Heart left ventricle (tissue), 16 donors: ENCODE results near the gene ANXA5. TPM values are rescaled to one million over a fixed set of nuclear protein-coding genes. Genes with fewer than 3 reads are reported as not detected.

Experiments used
- ATAC-seq, 4 donors: fragments of 200-7000 bp; cut with Tn5 transposase; one replicate each; pipeline ENCODE4 v1.9.1; 2020 to 2022; ENCODE audit warnings: moderate library complexity in 4 of 4, mild to moderate bottlenecking in 3 of 4, moderate number of reproducible peaks in 1 of 4
- DNase-seq, 5 donors: peaks; one replicate each; pipeline ENCODE4 v3.0.0-alpha.2; 2020
- H3K27ac ChIP-seq, 12 donors: fragments of 200-600 bp; sonication (generic) in 4 of 12; one replicate each; pipeline versions ENCODE4 v1.5.0 to v1.8.0; 2016 to 2022; ENCODE audit warnings: mild to moderate bottlenecking in 2 of 12
- H3K27me3 ChIP-seq, 9 donors: fragments of 200-600 bp; sonication (generic) in 2 of 9; one replicate each; pipeline versions ENCODE4 v1.5.1 to v1.8.0; 2016 to 2022; ENCODE audit warnings: mild to moderate bottlenecking in 3 of 9
- H3K36me3 ChIP-seq, 9 donors: fragments of 200-600 bp; sonication (generic) in 2 of 9; one replicate each; pipeline versions ENCODE4 v1.5.0 to v1.8.0; 2018 to 2022; ENCODE audit warnings: mild to moderate bottlenecking in 2 of 9
- H3K4me1 ChIP-seq, 12 donors: fragments of 200-600 bp; sonication (generic) in 4 of 12; one replicate each; pipeline versions ENCODE4 v1.5.0 to v1.8.0; 2016 to 2022; ENCODE audit warnings: mild to moderate bottlenecking in 3 of 12
- H3K4me3 ChIP-seq, 12 donors: fragments of 200-600 bp; sonication (generic) in 4 of 12; one replicate each; pipeline versions ENCODE4 v1.5.0 to v1.8.0; 2017 to 2022; ENCODE audit warnings: mild to moderate bottlenecking in 9 of 12, moderate library complexity in 4 of 12
- H3K9me3 ChIP-seq, 12 donors: fragments of 200-600 bp; sonication (generic) in 4 of 12; one replicate each; pipeline versions ENCODE4 v1.5.0 to v1.8.0; 2016 to 2022; ENCODE audit warnings: mild to moderate bottlenecking in 1 of 12
- POLR2A ChIP-seq, 2 donors: fragments of 450-650 bp; IDR thresholded peaks; one replicate each; pipeline ENCODE4 v1.6.1; 2017; ENCODE audit warnings: antibody characterized with exemption in 2 of 2, mild to moderate bottlenecking in 2 of 2, moderate library complexity in 2 of 2
- WGBS, 4 donors: extraction: QIAGEN DNeasy Blood & Tissue Kit in 2 of 4; methylation state at CpG; one replicate each; pipeline versions ENCODE4 v1.1.5 to v1.1.7; 2013 to 2018; 5-methylcytosine and 5-hydroxymethylcytosine counted together
- intact Hi-C, 10 donors: fragments of 100-400 bp; cut with DNase I; formaldehyde crosslinking; loops; one replicate each; pipeline versions ENCODE4 v1.11.1 to v1.14.2; 2022
- polyA plus RNA-seq, 2 donors: library from polyadenylated mRNA; stranded (reverse); fragments of 200-250 nt; gene quantifications; one replicate each; pipeline ENCODE4 v1.2.3, GENCODE V29; 2013
- total RNA-seq, 9 donors: library from RNA; depleted of rRNA in 2 of 9; stranded (reverse); fragments of >200 nt in 2 of 9; fragmentation: NEBNext Ultra II Directional in 3 of 9; extraction: Animal tissue kit (Norgen Biotek cat#: 25700) in 3 of 9; gene quantifications; one replicate each; pipeline versions ENCODE4 v1.1.0 to v1.2.4, GENCODE V29; 2016 to 2023
- TF ChIP-seq, protein P1 (sequence below), 12 donors: fragments of 200-600 bp; sonication (generic) in 4 of 12; IDR thresholded peaks; one replicate each; pipeline versions ENCODE4 v1.5.0 to v1.8.0; 2018 to 2022; ENCODE audit warnings: antibody characterized with exemption in 12 of 12, mild to moderate bottlenecking in 5 of 12
- donor health status: ischemic (EF 13 %, LVEDD 7.1; RV severe dilation, severe dysfunction).
- donor health status: healthy with polysubstance abuse.
- donor health status: DM: no; HTN: yes; CAD: no.
- donor health status: DM: no; HTN: no; CAD: no.
- donor health status: ischemic (EF 25% LVEDD 6.9; RV normal size, moderate dysfunction).
- donor health status: ischemic (EF 25% LVEDD 5.7; RV mildly dilated, moderate dysfunction).
- donor health status: healthy.
- donor health status: DM: yes; HTN: yes; CAD: no.
- donor health status: ischemic (EF 35%, LVEDD 5.7; RV mildly dilated, moderate dysfunction).
- donor health status: nonischemic (EF 11% LVEDD 7.7; RV severe dilation, severe dysfunction).
- donor health status: DM: yes; HTN: yes; CAD: no.
- donor health status: PGD.
- donor health status: ischemic (EF 29% LVEDD 5.4; RV normal size, mild dysfunction).
- donor health status: nonischemic (EF 23%, LVEDD 6.1; RV moderate dilation, normal function).

Gene ANXA5
- total and polyA plus RNA-seq, 11 donors, result 104 to 283 (median 168) TPM

DNA sequence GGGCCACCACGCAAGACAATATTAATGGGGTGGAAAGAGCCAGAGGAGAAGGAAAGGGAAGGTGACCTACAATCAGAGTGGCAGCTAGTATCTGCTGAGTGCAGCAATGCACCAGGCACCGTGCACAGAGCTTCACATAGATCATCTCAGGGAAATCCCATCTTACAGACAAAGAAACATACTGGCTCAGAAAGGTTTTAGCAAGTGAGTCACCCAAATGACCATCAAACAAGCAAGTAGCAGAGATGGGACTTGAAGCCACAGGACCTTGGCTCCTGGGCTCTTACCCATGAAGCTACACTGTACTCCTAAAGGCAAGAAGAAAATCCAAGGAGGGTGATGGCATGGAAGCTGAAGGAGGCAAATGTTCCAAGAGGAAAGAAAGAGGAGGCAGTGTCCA lies 6.8 kb downstream of the ANXA5 start:
- Histone ChIP-seq H3K4me3 (peak overlapping the region in 1 of 12 donors; percentile 24), H3K36me3 (peaks cover 0 to 50% (median 17%) of the 10 kb centered on the region in 9 donors), H3K4me1 (peaks cover 5 to 77% (median 56%) of the 10 kb centered on the region in 12 donors), H3K27me3 (no peaks in the 10 kb centered on the region), H3K27ac (peak overlapping the region in 7 of 12 donors; percentile 12 to 63 (median 42)), H3K9me3 (no peaks in the 10 kb centered on the region)
- DNase-seq (no peak), ATAC-seq (peak in 1 of 4 donors; percentile 3)
- intact Hi-C loops, result no loop called here
- WGBS, 4 donors, result 79 to 89% (median 84%) methylated on average over 2 of the region's 2 CpGs
- TF ChIP-seq, protein P1, sequence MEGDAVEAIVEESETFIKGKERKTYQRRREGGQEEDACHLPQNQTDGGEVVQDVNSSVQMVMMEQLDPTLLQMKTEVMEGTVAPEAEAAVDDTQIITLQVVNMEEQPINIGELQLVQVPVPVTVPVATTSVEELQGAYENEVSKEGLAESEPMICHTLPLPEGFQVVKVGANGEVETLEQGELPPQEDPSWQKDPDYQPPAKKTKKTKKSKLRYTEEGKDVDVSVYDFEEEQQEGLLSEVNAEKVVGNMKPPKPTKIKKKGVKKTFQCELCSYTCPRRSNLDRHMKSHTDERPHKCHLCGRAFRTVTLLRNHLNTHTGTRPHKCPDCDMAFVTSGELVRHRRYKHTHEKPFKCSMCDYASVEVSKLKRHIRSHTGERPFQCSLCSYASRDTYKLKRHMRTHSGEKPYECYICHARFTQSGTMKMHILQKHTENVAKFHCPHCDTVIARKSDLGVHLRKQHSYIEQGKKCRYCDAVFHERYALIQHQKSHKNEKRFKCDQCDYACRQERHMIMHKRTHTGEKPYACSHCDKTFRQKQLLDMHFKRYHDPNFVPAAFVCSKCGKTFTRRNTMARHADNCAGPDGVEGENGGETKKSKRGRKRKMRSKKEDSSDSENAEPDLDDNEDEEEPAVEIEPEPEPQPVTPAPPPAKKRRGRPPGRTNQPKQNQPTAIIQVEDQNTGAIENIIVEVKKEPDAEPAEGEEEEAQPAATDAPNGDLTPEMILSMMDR (IDR thresholded peaks at IDR 0.05), result no peak
- no peak for TF ChIP-seq POLR2A (IDR thresholded peaks at IDR 0.05)

DNA sequence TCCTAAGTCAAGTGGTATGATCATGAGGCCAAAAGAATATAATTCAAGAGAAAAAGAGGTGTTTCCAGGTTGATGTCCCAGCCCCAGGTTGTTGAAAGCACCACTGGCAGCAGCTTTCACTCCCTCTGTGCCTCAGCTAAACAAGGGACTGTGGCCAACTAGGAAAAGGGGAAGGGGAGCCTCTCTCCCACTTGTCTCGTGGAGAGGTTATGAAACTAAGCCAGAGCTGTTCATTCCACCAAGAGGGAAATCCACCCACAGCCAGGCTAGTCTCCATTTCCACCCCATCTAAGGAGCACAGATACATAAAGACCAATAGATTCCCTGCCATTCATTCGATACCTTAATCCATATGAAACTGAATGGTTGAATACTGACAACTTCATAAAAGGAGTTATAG lies 8.1 kb downstream of the ANXA5 start:
- 70 to 78% (median 74%) methylated on average over 2 of the region's 2 CpGs for WGBS, 4 donors
- no peak for ATAC-seq
- TF ChIP-seq, protein P1 (IDR thresholded peaks at IDR 0.05), result no peak
- TF ChIP-seq POLR2A (IDR thresholded peaks at IDR 0.05), result no peak
- intact Hi-C loops, result loop anchor here in 2 of 10 donors (5.0 kb wide), 1 partner anchor 39 kb away; no protein-coding TSS in a partner anchor
- H3K36me3 ChIP-seq, result peaks cover 0 to 63% (median 27%) of the 10 kb centered on the region in 9 donors
- peaks cover 5 to 71% (median 49%) of the 10 kb centered on the region in 12 donors for H3K4me1 ChIP-seq
- no peaks in the 10 kb centered on the region for H3K9me3 ChIP-seq
- H3K27ac ChIP-seq, result no peak overlapping the region
- H3K4me3 ChIP-seq, result no peak overlapping the region
- H3K27me3 ChIP-seq, result no peaks in the 10 kb centered on the region
- no peak for DNase-seq

DNA sequence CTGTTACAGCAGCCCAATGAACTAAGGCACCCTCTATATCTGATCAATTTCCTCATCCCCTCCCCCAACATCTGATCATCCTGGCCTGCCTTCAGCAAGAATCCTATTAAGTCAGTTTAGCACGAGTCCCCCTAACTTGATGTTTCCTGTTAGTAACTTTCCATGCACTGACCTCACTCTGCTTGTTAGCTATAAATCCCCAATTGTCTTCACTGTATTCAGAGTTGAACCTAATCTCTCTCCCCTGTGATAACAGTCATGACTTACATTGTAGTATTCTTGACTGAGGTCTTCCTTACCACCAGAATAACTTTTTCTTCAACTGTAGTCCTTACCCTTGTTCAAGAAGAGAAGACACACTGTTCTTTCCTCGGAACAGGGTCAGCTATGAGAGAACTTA lies 8.5 kb downstream of the ANXA5 start:
- TF ChIP-seq, protein P1 (IDR thresholded peaks at IDR 0.05), result no peak
- no peak for TF ChIP-seq POLR2A (IDR thresholded peaks at IDR 0.05)
- Histone ChIP-seq H3K4me1 (peaks cover 5 to 66% (median 45%) of the 10 kb centered on the region in 12 donors), H3K27ac (no peak overlapping the region), H3K4me3 (no peak overlapping the region), H3K9me3 (no peaks in the 10 kb centered on the region), H3K27me3 (no peaks in the 10 kb centered on the region), H3K36me3 (peaks cover 0 to 67% (median 30%) of the 10 kb centered on the region in 9 donors)
- intact Hi-C loops, result loop anchor here in 2 of 10 donors (5.0 kb wide), 1 partner anchor 39 kb away; no protein-coding TSS in a partner anchor
- DNase-seq (no peak), ATAC-seq (no peak)
- 62 to 73% (median 66%) methylated on average over 2 of the region's 2 CpGs for WGBS, 4 donors

DNA sequence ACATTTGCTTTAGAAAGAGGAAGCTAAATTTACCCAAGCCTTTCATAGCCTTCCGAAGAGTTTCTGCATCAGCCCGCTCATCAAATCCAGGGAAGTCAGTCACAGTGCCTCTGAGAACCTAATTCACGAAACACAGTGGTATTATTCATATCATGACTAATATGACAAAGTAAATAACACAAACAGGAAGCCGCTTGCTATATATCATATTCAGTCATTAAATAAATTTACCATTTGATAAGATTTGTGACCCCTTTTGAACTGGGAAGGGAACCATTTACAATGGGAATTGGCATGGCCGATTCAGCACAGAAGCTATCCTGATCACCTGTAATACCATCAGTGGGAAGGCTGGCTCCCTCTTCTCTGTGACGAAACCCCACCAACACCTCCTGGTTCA lies 10.5 kb downstream of the ANXA5 start:
- no peak for ATAC-seq
- intact Hi-C loops, result loop anchor here in 2 of 10 donors (5.0 kb wide), 1 partner anchor 41 kb away; no protein-coding TSS in a partner anchor
- no peak for DNase-seq

More for the DNA sequence above, 10.5 kb downstream of the ANXA5 start:
- Histone ChIP-seq H3K9me3 (no peaks in the 10 kb centered on the region), H3K4me1 (peaks cover 3 to 46% (median 31%) of the 10 kb centered on the region in 12 donors), H3K4me3 (no peak overlapping the region), H3K27ac (no peak overlapping the region), H3K27me3 (no peaks in the 10 kb centered on the region), H3K36me3 (peaks cover 0 to 74% (median 51%) of the 10 kb centered on the region in 9 donors)
- TF ChIP-seq, protein P1 (IDR thresholded peaks at IDR 0.05), result no peak
- no peak for TF ChIP-seq POLR2A (IDR thresholded peaks at IDR 0.05)
- 91 to 95% (median 94%) methylated on average over 6 of the region's 6 CpGs for WGBS, 4 donors
